CD1c-positive myeloid dendritic cell (primary cell): ENCODE data around the gene PPIP5K2.
"Not testable (repeated sequence)": the region's sequence is repeated elsewhere in the genome, so short reads cannot be mapped to it uniquely, and the experiment has no call there.

Experiments used
- DNase-seq: peaks from one replicate; pipeline ENCODE4 v3.0.0-alpha.2; 2016; ENCODE audit errors: extremely low spot score

PPIP5K2 gene

DNA sequence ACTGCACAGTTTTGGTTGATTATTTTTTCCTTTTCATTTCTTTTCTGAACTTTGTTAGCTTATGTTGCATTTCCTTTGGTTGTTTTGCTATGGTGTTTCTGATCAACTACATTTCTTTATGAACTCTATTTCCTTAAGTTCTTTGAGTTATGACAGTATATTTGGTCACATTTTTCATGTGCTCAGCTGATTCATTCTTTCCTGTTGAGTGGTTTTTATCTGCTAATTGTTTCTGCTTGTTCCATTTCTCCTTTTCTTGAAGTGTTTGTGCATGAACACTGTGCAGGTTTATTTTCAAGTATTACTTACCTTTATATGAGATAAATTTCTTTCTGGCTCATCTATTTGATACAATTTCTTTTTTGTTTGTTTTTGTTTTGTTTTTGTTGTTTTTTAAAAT lies 87.6 kb downstream of the PPIP5K2 start:
- no peak for DNase-seq

GRCh38 chr5:103208460-103208859 lies 88.4 kb downstream of the PPIP5K2 start:
- DNase-seq = no peak

- no peak for DNase-seq
Measured at GRCh38 chr5:103209065-103209464, 89.0 kb downstream of the PPIP5K2 start.

DNA sequence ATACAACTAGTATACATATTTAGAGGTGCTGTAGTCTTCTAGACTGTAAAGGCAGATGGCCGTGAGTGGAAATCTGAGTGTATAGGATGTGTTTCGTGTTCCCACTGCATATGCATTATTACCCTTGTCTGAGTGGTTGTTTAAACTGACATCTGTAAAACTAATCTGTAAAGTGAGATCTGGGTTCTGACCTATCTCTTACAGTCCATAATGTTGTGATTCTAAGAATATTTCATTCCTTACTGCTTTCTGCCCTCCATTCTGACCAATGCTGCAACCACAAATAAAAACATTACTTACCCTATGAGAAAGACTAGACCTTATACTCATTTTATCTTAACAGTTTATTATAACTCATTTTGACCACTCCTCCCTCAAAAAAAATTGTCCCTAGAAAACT lies 90.9 kb downstream of the PPIP5K2 start:
- DNase-seq = no peak

- DNase-seq = peak; percentile 14
Measured at GRCh38 chr5:103211576-103212561, 91.8 kb downstream of the PPIP5K2 start.

GRCh38 chr5:103216137-103216536 lies 96.0 kb downstream of the PPIP5K2 start:
- no peak for DNase-seq

- DNase-seq = no peak
Measured at GRCh38 chr5:103216697-103217096, 96.6 kb downstream of the PPIP5K2 start.

GRCh38 chr5:103217101-103217500 lies 97.0 kb downstream of the PPIP5K2 start:
- DNase-seq = no peak

DNA sequence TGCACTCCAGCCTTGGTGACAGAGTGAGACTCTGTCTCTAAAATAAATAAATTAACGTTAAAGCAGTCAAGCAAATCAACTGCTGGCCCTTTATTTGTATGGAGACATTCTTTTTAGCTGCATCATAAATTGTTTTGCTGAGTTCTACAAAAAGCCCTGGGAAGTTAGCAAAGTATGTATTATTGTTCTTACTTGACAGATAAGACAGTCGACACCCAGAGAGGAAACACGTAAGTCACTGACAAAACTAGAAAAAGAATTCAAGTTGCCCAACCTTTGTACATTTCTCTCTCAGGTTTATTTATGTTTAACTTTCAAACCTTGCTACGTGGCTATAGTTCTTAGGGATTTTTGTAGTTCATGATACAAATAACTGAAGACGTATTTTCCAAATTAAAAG lies 98.1 kb downstream of the PPIP5K2 start:
- DNase-seq = no peak

- not testable (repeated sequence) for DNase-seq
Measured at GRCh38 chr5:103219074-103219473, 99.0 kb downstream of the PPIP5K2 start.

DNA sequence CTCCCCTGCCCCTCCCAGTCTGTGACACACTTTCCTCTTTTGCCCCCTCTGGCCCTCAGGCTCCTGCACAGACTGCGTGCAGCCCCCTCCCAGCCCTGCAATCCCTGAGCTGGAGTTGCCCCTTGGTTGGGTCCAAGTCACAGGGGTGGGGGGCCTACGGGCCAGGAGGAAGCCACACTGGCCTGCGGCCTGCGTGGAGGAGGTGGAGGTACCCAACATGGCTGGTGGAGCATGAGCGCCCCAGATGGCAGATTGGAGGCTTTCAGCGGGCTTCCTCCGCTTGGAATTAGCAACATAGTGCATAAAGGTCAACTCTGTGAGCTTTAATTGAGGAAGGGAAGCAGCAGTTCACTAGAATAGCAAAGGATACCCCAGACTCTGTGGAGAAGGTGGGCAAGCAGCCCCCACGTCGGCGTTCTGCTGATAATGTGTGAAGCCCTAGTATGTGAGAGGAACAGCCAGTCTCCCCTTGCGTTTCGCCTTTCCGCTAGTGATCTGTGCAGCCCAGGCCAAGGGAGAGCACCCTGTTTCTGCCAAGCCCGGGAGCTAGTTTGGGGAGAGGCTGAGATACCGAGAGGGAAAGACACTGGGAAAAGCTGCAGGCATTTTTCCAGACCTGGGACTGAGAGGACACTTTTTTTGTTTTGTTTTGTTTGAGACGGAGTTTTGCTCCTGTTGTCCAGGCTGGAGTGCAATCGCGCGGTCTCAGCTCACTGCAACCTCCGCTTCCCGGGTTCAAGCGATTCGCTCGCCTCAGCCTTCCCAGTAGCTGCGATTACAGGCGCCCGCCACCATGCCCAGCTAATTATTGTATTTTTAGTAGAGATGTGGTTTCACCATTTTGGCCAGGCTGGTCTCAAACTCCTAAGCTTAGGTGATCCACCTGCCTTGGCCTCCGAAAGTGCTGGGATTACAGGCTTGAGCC lies 103.2 kb downstream of the PPIP5K2 start:
- no peak for DNase-seq

DNA sequence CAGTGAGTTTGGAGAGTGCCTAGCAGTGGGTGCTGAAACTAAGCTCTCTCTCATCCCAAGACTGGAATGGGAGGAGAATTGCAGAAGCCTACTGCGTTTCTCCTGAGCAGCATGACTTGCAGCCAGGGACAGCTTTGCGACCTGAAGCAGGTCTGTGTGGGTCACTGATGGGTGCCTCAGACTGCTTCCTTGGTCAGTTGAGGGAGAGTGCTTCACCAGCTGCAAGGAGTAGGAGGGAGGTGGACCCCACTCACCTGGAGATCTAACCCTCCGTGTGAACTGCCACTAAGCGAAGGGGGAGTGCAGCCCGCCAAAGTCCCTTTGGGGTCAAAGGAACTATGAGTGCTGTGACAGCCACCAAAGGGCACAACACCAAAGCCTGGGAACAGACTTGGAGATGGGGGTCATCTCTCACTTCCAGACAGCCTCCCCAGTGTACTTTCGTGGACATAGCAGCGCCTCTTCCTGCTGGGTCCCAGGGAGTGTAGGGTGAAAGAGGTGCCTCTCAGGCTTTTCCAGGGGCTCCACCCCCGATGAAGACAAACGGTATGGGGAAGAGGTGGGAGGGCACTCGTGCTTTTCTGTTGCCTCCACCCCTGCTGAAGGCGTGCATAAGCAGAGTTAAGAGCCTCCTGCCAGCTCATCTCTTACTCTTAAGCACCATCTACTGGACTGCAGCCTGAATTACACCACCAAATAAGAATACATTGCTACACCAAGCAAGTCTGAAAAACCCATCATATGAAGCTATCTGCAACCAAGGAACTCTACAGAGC lies 104.2 kb downstream of the PPIP5K2 start:
- peak; percentile 62 for DNase-seq

DNA sequence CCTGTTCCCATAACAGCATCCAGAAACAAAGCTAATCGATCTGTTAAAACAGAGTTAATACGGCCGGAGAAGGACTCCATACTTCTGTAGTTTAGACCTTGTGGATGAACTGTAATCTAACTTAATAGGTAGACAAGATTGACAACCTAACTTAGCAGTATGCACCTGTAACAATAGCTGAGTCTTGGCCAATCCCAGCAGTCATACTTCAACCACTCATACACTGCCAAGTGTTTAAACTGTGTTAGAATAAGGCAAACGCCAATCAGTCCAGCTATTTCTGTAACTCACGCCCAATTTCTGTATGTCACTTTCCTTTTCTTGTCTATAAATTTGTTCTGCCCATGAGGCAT lies 104.8 kb downstream of the PPIP5K2 start:
- DNase-seq = no peak

- no peak for DNase-seq
Measured at GRCh38 chr5:103228061-103228460, 108.0 kb downstream of the PPIP5K2 start.

DNA sequence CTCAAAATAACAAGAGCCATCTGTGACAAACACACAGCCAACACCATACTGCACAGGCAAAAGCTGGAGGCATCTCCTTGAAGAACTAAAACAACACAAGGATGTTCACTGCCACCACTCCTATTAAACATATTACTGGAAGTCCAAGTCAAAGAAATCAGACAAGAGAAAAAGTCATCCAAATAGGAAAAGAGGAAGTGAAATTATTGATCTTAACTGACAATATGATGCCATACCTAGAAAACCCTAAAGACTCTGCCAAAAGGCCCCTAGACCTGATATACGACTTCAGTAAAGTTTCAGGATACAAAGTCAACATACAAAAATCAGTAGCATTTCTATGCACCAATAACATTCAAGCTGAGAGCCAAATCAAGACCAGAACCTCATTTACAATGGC lies 108.5 kb downstream of the PPIP5K2 start:
- DNase-seq = peak; percentile 6

DNA sequence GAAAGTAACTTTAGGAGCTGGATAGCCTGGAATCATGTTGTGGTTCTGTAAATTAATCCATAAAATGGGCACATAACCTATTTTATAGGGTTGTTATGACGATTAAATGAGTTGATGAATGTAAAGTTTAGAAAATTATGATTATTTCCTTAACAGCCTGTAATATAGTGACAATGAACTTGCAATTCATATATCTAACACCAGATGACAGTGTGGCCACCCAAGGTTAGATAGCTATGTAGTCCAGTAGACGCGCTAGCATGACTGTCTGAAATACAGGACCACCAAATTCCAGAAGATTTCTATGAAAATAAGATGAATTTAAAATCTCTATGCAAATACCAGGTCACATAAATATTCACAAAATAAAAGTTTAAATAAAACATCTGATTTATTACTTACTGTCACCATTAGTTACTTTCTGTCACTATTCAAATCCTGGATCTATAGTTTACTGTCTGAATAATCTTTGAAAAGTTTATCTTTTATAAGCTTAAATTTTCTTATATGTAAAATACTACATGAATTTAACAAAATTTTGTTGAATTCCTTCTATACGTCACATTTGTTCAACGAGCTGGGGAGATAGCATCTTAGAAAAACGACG lies 112.4 kb downstream of the PPIP5K2 start:
- peak; percentile 51 for DNase-seq

- DNase-seq = no peak
Measured at GRCh38 chr5:103234239-103234975, 114.3 kb downstream of the PPIP5K2 start.

DNA sequence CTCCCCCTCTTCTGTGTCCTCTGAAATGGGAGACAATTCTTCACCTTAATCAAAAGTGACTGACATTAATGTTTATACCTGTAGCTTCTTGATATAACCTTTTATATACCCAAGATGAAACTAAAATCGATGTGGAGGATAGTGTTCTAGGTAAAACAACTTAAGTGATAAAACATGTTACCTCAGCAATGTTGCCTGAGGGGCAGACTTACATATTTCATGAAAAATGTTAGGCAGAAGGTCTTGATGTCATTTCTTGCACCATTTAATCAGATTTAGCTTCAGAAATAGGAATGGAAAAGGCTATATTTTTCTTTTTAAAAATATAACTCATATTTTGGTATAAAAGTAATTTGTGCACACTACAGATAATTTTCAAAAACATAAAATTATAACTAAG lies 115.8 kb downstream of the PPIP5K2 start:
- DNase-seq = no peak

DNA sequence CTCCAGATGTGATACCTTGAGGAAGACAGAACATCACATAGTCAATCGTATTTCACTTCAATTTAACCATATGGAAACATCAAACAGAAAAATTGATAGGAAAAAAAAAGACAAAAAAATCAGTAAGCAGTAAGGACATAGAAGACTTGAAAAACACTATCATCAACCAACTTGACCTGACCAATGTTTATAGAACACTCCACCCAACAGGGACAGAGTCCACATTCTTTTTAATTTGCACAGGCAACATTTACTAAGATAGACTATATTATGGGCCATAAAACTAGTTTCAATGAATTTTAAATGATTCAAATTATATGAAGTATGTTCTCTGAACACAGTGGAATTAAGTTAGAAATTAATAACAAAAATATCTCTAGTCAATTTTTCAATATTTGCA lies 117.7 kb downstream of the PPIP5K2 start:
- no peak for DNase-seq

- DNase-seq = no peak
Measured at GRCh38 chr5:103243665-103244064, 123.6 kb downstream of the PPIP5K2 start.

DNA sequence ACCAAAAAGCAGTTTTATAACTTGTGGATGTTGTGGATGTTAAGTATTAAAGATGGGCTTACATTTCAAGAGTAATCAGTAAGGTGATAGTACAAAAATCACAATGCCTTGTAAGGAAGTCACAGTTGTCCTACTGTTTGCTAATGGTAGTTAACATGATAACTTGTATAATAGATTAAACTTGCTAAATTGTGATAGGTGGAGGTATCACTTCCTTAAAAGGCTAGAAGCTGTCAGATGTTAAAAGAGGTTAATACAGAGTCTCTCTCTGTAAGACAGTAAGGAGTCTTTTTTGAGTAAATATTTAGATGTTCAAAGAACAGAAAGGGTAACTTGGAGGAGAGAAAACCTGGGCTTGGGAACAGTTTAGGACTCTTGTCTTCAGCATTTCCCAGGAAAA lies 124.3 kb downstream of the PPIP5K2 start:
- DNase-seq = no peak
